NCI-H146 (cell line): Measurements from ENCODE around the gene TDRKH.
A peak's percentile ranks its signal among the peaks of the same experiment; 100 is the strongest.

Experiments
- DNase-seq: peaks from one replicate; lab custom pipeline; 2025; lab: John Stamatoyannopoulos, UW

TDRKH gene

GRCh38 chr1:151790071-151790939 lies at the start of gene TDRKH:
Gene TDRKH (minus strand): TSS chr1:151790500. CDS start chr1:151783022, 7,478 bp downstream.
- DNase-seq: peak; percentile 99

- peak; percentile 87 for DNase-seq
These were observed 49.4 kb upstream of the TDRKH start, which contains the start of gene C2CD4D for GRCh38 chr1:151839457-151840403. Gene C2CD4D (minus strand): TSS chr1:151839820. CDS start chr1:151838989, 831 bp downstream.

- DNase-seq: no peak
These were observed 48.7 kb upstream of the TDRKH start for GRCh38 chr1:151839082-151839412.

- no peak for DNase-seq
These were observed 48.2 kb upstream of the TDRKH start for GRCh38 chr1:151838222-151839081.

- DNase-seq: no peak
These were observed 47.6 kb upstream of the TDRKH start for GRCh38 chr1:151837884-151838221.

- no peak for DNase-seq
These were observed 46.9 kb upstream of the TDRKH start for GRCh38 chr1:151837197-151837596.

GRCh38 chr1:151835596-151835995 lies 45.3 kb upstream of the TDRKH start:
- no peak for DNase-seq

GRCh38 chr1:151834239-151834638 lies 43.9 kb upstream of the TDRKH start:
- no peak for DNase-seq

- no peak for DNase-seq
These were observed 43.0 kb upstream of the TDRKH start for GRCh38 chr1:151833172-151833900.

GRCh38 chr1:151832318-151832980 lies 42.1 kb upstream of the TDRKH start:
- no peak for DNase-seq

- DNase-seq: no peak
These were observed 41.3 kb upstream of the TDRKH start, which contains the start of gene RORC for GRCh38 chr1:151831605-151832004. Gene RORC (minus strand): TSS chr1:151831802. CDS start chr1:151831764, 38 bp downstream.

- no peak for DNase-seq
These were observed 40.9 kb upstream of the TDRKH start for GRCh38 chr1:151831256-151831591.

- no peak for DNase-seq
These were observed 39.8 kb upstream of the TDRKH start for GRCh38 chr1:151830055-151830454.

GRCh38 chr1:151829352-151830046 lies 39.2 kb upstream of the TDRKH start:
- DNase-seq: no peak

GRCh38 chr1:151828921-151829320 lies 38.6 kb upstream of the TDRKH start:
- DNase-seq: peak; percentile 9

GRCh38 chr1:151827853-151828252 lies 37.6 kb upstream of the TDRKH start:
- DNase-seq: no peak

GRCh38 chr1:151825751-151826660 lies 35.7 kb upstream of the TDRKH start:
- no peak for DNase-seq

GRCh38 chr1:151825204-151825603 lies 34.9 kb upstream of the TDRKH start:
- no peak for DNase-seq

GRCh38 chr1:151823175-151823574 lies 32.9 kb upstream of the TDRKH start:
- DNase-seq: no peak
